Astrocyte (in vitro differentiated cells and primary cell): ENCODE data around the gene ENTREP1.

ENCODE experiments used
- EZH2 ChIP-seq: IDR thresholded peaks from 2 replicates; pipeline ENCODE4 v1.6.1; 2012; ENCODE audit warnings: mild to moderate bottlenecking, low read length, inconsistent platforms; ENCODE audit not compliant: insufficient read depth
- TF ChIP-seq, protein P1 (sequence below): IDR thresholded peaks from 2 replicates; pipeline ENCODE4 v1.5.1; 2011; ENCODE audit warnings: low read depth, mild to moderate bottlenecking, inconsistent platforms, low read length, moderate library complexity; ENCODE audit not compliant: insufficient read depth

DNA sequence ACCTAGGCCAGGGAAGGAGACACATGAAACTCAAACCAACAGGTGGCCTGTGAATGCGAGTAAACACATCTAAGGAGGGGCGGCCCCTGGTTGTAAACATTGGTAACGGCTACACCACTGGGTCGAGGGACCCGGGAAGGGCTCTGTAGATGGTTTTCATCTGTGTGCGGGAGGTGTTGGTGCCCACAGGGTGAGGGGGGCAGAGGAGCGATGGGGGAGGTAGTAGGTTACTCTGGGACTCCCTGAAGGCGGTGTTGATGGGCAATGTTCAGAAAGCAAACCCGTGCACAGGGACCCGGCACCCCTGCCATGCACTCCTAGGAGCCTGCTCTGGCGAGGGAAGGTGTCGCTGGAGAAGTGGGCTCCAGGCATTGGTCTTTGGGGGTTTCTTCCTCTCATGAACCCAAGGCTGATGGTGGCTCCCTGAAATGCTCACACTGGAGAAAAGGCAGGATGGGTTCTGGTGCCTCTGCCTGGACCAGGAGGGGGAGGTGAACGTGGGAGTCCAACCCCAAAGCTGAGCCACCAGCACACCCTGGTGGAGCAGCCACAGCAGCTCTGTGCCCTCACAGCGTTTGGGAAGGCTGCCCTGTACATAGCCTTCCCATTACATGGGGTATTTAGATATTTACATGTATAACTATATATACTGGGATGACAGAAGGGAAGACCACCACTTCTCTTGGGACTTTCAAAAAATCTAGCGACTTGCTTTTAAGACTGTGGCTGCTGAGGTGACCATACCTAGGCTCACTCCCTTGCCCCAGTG lies 103.2 kb downstream of the ENTREP1 start:
- TF ChIP-seq EZH2 = no peak
- TF ChIP-seq, protein P1, sequence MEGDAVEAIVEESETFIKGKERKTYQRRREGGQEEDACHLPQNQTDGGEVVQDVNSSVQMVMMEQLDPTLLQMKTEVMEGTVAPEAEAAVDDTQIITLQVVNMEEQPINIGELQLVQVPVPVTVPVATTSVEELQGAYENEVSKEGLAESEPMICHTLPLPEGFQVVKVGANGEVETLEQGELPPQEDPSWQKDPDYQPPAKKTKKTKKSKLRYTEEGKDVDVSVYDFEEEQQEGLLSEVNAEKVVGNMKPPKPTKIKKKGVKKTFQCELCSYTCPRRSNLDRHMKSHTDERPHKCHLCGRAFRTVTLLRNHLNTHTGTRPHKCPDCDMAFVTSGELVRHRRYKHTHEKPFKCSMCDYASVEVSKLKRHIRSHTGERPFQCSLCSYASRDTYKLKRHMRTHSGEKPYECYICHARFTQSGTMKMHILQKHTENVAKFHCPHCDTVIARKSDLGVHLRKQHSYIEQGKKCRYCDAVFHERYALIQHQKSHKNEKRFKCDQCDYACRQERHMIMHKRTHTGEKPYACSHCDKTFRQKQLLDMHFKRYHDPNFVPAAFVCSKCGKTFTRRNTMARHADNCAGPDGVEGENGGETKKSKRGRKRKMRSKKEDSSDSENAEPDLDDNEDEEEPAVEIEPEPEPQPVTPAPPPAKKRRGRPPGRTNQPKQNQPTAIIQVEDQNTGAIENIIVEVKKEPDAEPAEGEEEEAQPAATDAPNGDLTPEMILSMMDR = no peak
